Measurements from ENCODE around the gene CYP2W1. TPM values are rescaled to one million over a fixed set of nuclear protein-coding genes. Genes with fewer than 3 reads are reported as not detected.

CYP2W1 gene
- total RNA-seq, 1 donor from 2014 or later: not detected

GRCh38 chr7:984361-985126 lies 1.6 kb downstream of the CYP2W1 start:
- TF ChIP-seq, protein P1, sequence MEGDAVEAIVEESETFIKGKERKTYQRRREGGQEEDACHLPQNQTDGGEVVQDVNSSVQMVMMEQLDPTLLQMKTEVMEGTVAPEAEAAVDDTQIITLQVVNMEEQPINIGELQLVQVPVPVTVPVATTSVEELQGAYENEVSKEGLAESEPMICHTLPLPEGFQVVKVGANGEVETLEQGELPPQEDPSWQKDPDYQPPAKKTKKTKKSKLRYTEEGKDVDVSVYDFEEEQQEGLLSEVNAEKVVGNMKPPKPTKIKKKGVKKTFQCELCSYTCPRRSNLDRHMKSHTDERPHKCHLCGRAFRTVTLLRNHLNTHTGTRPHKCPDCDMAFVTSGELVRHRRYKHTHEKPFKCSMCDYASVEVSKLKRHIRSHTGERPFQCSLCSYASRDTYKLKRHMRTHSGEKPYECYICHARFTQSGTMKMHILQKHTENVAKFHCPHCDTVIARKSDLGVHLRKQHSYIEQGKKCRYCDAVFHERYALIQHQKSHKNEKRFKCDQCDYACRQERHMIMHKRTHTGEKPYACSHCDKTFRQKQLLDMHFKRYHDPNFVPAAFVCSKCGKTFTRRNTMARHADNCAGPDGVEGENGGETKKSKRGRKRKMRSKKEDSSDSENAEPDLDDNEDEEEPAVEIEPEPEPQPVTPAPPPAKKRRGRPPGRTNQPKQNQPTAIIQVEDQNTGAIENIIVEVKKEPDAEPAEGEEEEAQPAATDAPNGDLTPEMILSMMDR (IDR thresholded peaks at IDR 0.05; ENCODE audit: insufficient read depth, low read depth, low read length): no peak
- TF ChIP-seq EZH2 (IDR thresholded peaks at IDR 0.05; ENCODE audit: insufficient read depth, low read length): no peak
- Histone ChIP-seq H3K27me3 (ENCODE audit: insufficient read depth, low read length) (no peaks in the 10 kb centered on the region), H3K9me3 (ENCODE audit: insufficient read depth, low read depth, low read length) (no peaks in the 10 kb centered on the region), H2AFZ (ENCODE audit: low read depth, low read length) (no peak overlapping the region), H3K36me3 (ENCODE audit: insufficient read depth, low read length) (no peaks in the 10 kb centered on the region), H4K20me1 (ENCODE audit: insufficient read depth, low read length) (no peaks in the 10 kb centered on the region), H3K4me1 (ENCODE audit: insufficient read depth, low read length) (peaks cover 3% of the 10 kb centered on the region), H3K27ac (ENCODE audit: low read depth, low read length) (no peak overlapping the region), H3K79me2 (ENCODE audit: insufficient read depth, low read length) (no peaks in the 10 kb centered on the region), H3K9ac (ENCODE audit: low read length) (no peak overlapping the region), H3K4me3 (ENCODE audit: insufficient read depth, low read depth, low read length) (no peak overlapping the region), H3K4me2 (ENCODE audit: low read length) (no peak overlapping the region)
- peaks cover 2% of the 10 kb centered on the region for H3K4me1 Mint-ChIP-seq (ENCODE audit: low read depth, unreplicated experiment)
- H3K4me3 Mint-ChIP-seq (ENCODE audit: unreplicated experiment): no peak overlapping the region
- no peak for FAIRE-seq
- no peak for DNase-seq (ENCODE audit: low read depth)
- no peaks in the 10 kb centered on the region for H3K9me3 Mint-ChIP-seq (ENCODE audit: unreplicated experiment)
- no peaks in the 10 kb centered on the region for H3K27me3 Mint-ChIP-seq (ENCODE audit: low read depth, unreplicated experiment)
- no peaks in the 10 kb centered on the region for H3K36me3 Mint-ChIP-seq (ENCODE audit: low read depth, unreplicated experiment)
- H3K27ac Mint-ChIP-seq (ENCODE audit: unreplicated experiment): no peak overlapping the region

GRCh38 chr7:985127-985416 lies 2.1 kb downstream of the CYP2W1 start:
- DNase-seq (ENCODE audit: low read depth) (no peak), FAIRE-seq (no peak)
- Mint-ChIP-seq H3K4me3 (ENCODE audit: unreplicated experiment) (no peak overlapping the region), H3K4me1 (ENCODE audit: low read depth, unreplicated experiment) (peaks cover 2% of the 10 kb centered on the region), H3K36me3 (ENCODE audit: low read depth, unreplicated experiment) (no peaks in the 10 kb centered on the region), H3K9me3 (ENCODE audit: unreplicated experiment) (no peaks in the 10 kb centered on the region), H3K27ac (ENCODE audit: unreplicated experiment) (no peak overlapping the region), H3K27me3 (ENCODE audit: low read depth, unreplicated experiment) (no peaks in the 10 kb centered on the region)
- no peaks in the 10 kb centered on the region for H4K20me1 ChIP-seq (ENCODE audit: insufficient read depth, low read length)
- H3K4me2 ChIP-seq (ENCODE audit: low read length): no peak overlapping the region
- H3K27me3 ChIP-seq (ENCODE audit: insufficient read depth, low read length): no peaks in the 10 kb centered on the region
- H3K9ac ChIP-seq (ENCODE audit: low read length): no peak overlapping the region
- no peak for TF ChIP-seq EZH2 (IDR thresholded peaks at IDR 0.05; ENCODE audit: insufficient read depth, low read length)
- TF ChIP-seq, protein P1 (IDR thresholded peaks at IDR 0.05; ENCODE audit: insufficient read depth, low read depth, low read length): no peak
- H2AFZ ChIP-seq (ENCODE audit: low read depth, low read length): no peak overlapping the region
- no peaks in the 10 kb centered on the region for H3K79me2 ChIP-seq (ENCODE audit: insufficient read depth, low read length)
- no peak overlapping the region for H3K4me3 ChIP-seq (ENCODE audit: insufficient read depth, low read depth, low read length)
- H3K4me1 ChIP-seq (ENCODE audit: insufficient read depth, low read length): peaks cover 3% of the 10 kb centered on the region
- H3K9me3 ChIP-seq (ENCODE audit: insufficient read depth, low read depth, low read length): no peaks in the 10 kb centered on the region
- H3K27ac ChIP-seq (ENCODE audit: low read depth, low read length): no peak overlapping the region
- no peaks in the 10 kb centered on the region for H3K36me3 ChIP-seq (ENCODE audit: insufficient read depth, low read length)
